Stimulated activated memory B cell treated with anti-CD40 and anti-IgM and Interleukin-4, amounts not matched to agents 10 μg/mL and 1 μg/mL and 100 μg/mL, for 72 hours (primary cell): ENCODE data around the gene ZNF831.

Experiments
- ATAC-seq: fragments of 150-1000 bp; cut with Tn5 transposase; 2 replicates; pipeline ENCODE4 v1.10.0; 2021
- H3K27ac Mint-ChIP-seq: one replicate; pipeline ENCODE4 v1.8.0; 2022; ENCODE audit warnings: mild to moderate bottlenecking, mixed read lengths
- H3K27me3 Mint-ChIP-seq: one replicate; pipeline ENCODE4 v1.8.0; 2022; ENCODE audit warnings: mixed read lengths
- H3K36me3 Mint-ChIP-seq: one replicate; pipeline ENCODE4 v1.8.0; 2022; ENCODE audit warnings: mixed read lengths
- H3K4me1 Mint-ChIP-seq: one replicate; pipeline ENCODE4 v1.8.0; 2022; ENCODE audit warnings: mixed read lengths
- H3K4me3 Mint-ChIP-seq: one replicate; pipeline ENCODE4 v1.8.0; 2022; ENCODE audit warnings: mild to moderate bottlenecking, moderate library complexity, mixed read lengths
- H3K9me3 Mint-ChIP-seq: one replicate; pipeline ENCODE4 v1.8.0; 2022; ENCODE audit warnings: mixed read lengths

Gene ZNF831

GRCh38 chr20:59148701-59149493 is 14.7 kb upstream of the ZNF831 start:
- Mint-ChIP-seq H3K9me3 (no peaks in the 10 kb centered on the region), H3K4me1 (peaks cover 64% of the 10 kb centered on the region), H3K36me3 (no peaks in the 10 kb centered on the region), H3K27ac (peak overlapping the region; percentile 81), H3K27me3 (no peaks in the 10 kb centered on the region), H3K4me3 (no peak overlapping the region)
- ATAC-seq: peak; percentile 65

- no peaks in the 10 kb centered on the region for H3K9me3 Mint-ChIP-seq
- H3K27me3 Mint-ChIP-seq: no peaks in the 10 kb centered on the region
- no peaks in the 10 kb centered on the region for H3K36me3 Mint-ChIP-seq
- H3K27ac Mint-ChIP-seq: peak overlapping the region; percentile 81
- peak; percentile 86 for ATAC-seq
- peaks cover 57% of the 10 kb centered on the region for H3K4me1 Mint-ChIP-seq
- peak overlapping the region; percentile 6 for H3K4me3 Mint-ChIP-seq
Measured at GRCh38 chr20:59149678-59150504, 13.7 kb upstream of the ZNF831 start.

GRCh38 chr20:59150821-59151251 is 12.8 kb upstream of the ZNF831 start:
- H3K27me3 Mint-ChIP-seq: no peaks in the 10 kb centered on the region
- no peaks in the 10 kb centered on the region for H3K36me3 Mint-ChIP-seq
- no peaks in the 10 kb centered on the region for H3K9me3 Mint-ChIP-seq
- no peak for ATAC-seq
- no peak overlapping the region for H3K27ac Mint-ChIP-seq
- peaks cover 48% of the 10 kb centered on the region for H3K4me1 Mint-ChIP-seq
- H3K4me3 Mint-ChIP-seq: no peak overlapping the region

- no peaks in the 10 kb centered on the region for H3K9me3 Mint-ChIP-seq
- no peak overlapping the region for H3K27ac Mint-ChIP-seq
- no peaks in the 10 kb centered on the region for H3K36me3 Mint-ChIP-seq
- H3K4me1 Mint-ChIP-seq: peaks cover 42% of the 10 kb centered on the region
- no peak overlapping the region for H3K4me3 Mint-ChIP-seq
- H3K27me3 Mint-ChIP-seq: no peaks in the 10 kb centered on the region
- no peak for ATAC-seq
Measured at GRCh38 chr20:59151391-59151790, 12.2 kb upstream of the ZNF831 start.

GRCh38 chr20:59151820-59152219 is 11.8 kb upstream of the ZNF831 start:
- Mint-ChIP-seq H3K36me3 (no peaks in the 10 kb centered on the region), H3K27ac (no peak overlapping the region), H3K27me3 (no peaks in the 10 kb centered on the region), H3K9me3 (no peaks in the 10 kb centered on the region), H3K4me3 (no peak overlapping the region), H3K4me1 (peaks cover 38% of the 10 kb centered on the region)
- ATAC-seq: no peak

GRCh38 chr20:59152559-59153354 is 10.9 kb upstream of the ZNF831 start:
- Mint-ChIP-seq H3K9me3 (no peaks in the 10 kb centered on the region), H3K4me3 (no peak overlapping the region), H3K27me3 (no peaks in the 10 kb centered on the region), H3K4me1 (peaks cover 34% of the 10 kb centered on the region), H3K36me3 (no peaks in the 10 kb centered on the region), H3K27ac (no peak overlapping the region)
- ATAC-seq: no peak

GRCh38 chr20:59153355-59153681 is 10.3 kb upstream of the ZNF831 start:
- H3K27ac Mint-ChIP-seq: no peak overlapping the region
- H3K4me1 Mint-ChIP-seq: peaks cover 34% of the 10 kb centered on the region
- H3K4me3 Mint-ChIP-seq: no peak overlapping the region
- no peaks in the 10 kb centered on the region for H3K9me3 Mint-ChIP-seq
- H3K27me3 Mint-ChIP-seq: no peaks in the 10 kb centered on the region
- no peaks in the 10 kb centered on the region for H3K36me3 Mint-ChIP-seq
- ATAC-seq: no peak

GRCh38 chr20:59153832-59154231 is 9.8 kb upstream of the ZNF831 start:
- no peak overlapping the region for H3K27ac Mint-ChIP-seq
- no peaks in the 10 kb centered on the region for H3K9me3 Mint-ChIP-seq
- no peak overlapping the region for H3K4me3 Mint-ChIP-seq
- no peaks in the 10 kb centered on the region for H3K36me3 Mint-ChIP-seq
- no peak for ATAC-seq
- no peaks in the 10 kb centered on the region for H3K27me3 Mint-ChIP-seq
- peaks cover 31% of the 10 kb centered on the region for H3K4me1 Mint-ChIP-seq

- ATAC-seq: no peak
- H3K4me3 Mint-ChIP-seq: no peak overlapping the region
- peaks cover 32% of the 10 kb centered on the region for H3K4me1 Mint-ChIP-seq
- H3K36me3 Mint-ChIP-seq: no peaks in the 10 kb centered on the region
- no peaks in the 10 kb centered on the region for H3K9me3 Mint-ChIP-seq
- no peaks in the 10 kb centered on the region for H3K27me3 Mint-ChIP-seq
- H3K27ac Mint-ChIP-seq: no peak overlapping the region
Measured at GRCh38 chr20:59154317-59155013, 9.2 kb upstream of the ZNF831 start.

GRCh38 chr20:59157064-59157463 is 6.6 kb upstream of the ZNF831 start:
- H3K27ac Mint-ChIP-seq: no peak overlapping the region
- no peaks in the 10 kb centered on the region for H3K36me3 Mint-ChIP-seq
- H3K9me3 Mint-ChIP-seq: no peaks in the 10 kb centered on the region
- H3K4me3 Mint-ChIP-seq: no peak overlapping the region
- H3K4me1 Mint-ChIP-seq: peaks cover 31% of the 10 kb centered on the region
- H3K27me3 Mint-ChIP-seq: no peaks in the 10 kb centered on the region
- no peak for ATAC-seq

- Mint-ChIP-seq H3K9me3 (no peaks in the 10 kb centered on the region), H3K4me3 (no peak overlapping the region), H3K27ac (no peak overlapping the region), H3K36me3 (no peaks in the 10 kb centered on the region), H3K27me3 (no peaks in the 10 kb centered on the region), H3K4me1 (peaks cover 31% of the 10 kb centered on the region)
- no peak for ATAC-seq
Measured at GRCh38 chr20:59157531-59157930, 6.1 kb upstream of the ZNF831 start.

GRCh38 chr20:59157961-59158541 is 5.6 kb upstream of the ZNF831 start:
- peaks cover 33% of the 10 kb centered on the region for H3K4me1 Mint-ChIP-seq
- no peak for ATAC-seq
- H3K36me3 Mint-ChIP-seq: no peaks in the 10 kb centered on the region
- no peak overlapping the region for H3K4me3 Mint-ChIP-seq
- H3K27ac Mint-ChIP-seq: no peak overlapping the region
- no peaks in the 10 kb centered on the region for H3K9me3 Mint-ChIP-seq
- H3K27me3 Mint-ChIP-seq: no peaks in the 10 kb centered on the region

- no peaks in the 10 kb centered on the region for H3K9me3 Mint-ChIP-seq
- H3K27me3 Mint-ChIP-seq: no peaks in the 10 kb centered on the region
- H3K4me1 Mint-ChIP-seq: peaks cover 39% of the 10 kb centered on the region
- no peak for ATAC-seq
- H3K27ac Mint-ChIP-seq: no peak overlapping the region
- no peaks in the 10 kb centered on the region for H3K36me3 Mint-ChIP-seq
- no peak overlapping the region for H3K4me3 Mint-ChIP-seq
Measured at GRCh38 chr20:59158673-59159072, 4.9 kb upstream of the ZNF831 start.

- H3K27ac Mint-ChIP-seq: peak overlapping the region; percentile 60
Measured at GRCh38 chr20:59159091-59159490, 4.5 kb upstream of the ZNF831 start.

More at GRCh38 chr20:59159091-59159490, 4.5 kb upstream of the ZNF831 start:
- Mint-ChIP-seq H3K9me3 (no peaks in the 10 kb centered on the region), H3K36me3 (no peaks in the 10 kb centered on the region), H3K4me1 (peaks cover 43% of the 10 kb centered on the region), H3K27me3 (no peaks in the 10 kb centered on the region), H3K4me3 (no peak overlapping the region)
- ATAC-seq: no peak
